IMR-90 (cell line): Measurements from ENCODE around the gene SLC25A3. TPM values are rescaled to one million over a fixed set of nuclear protein-coding genes. Genes with fewer than 3 reads are reported as not detected.

ENCODE experiments used
- ATAC-seq: fragments of 200-7000 bp; cut with Tn5 transposase; 2 replicates; pipeline ENCODE4 v1.9.1; 2020; ENCODE audit warnings: low read depth, mild to moderate bottlenecking, moderate library complexity
- BruUV-seq: library from RNA; stranded (reverse); fragments of 400-500 nt; replicated peaks from 2 replicates; lab custom pipeline; 2021; lab: Mats Ljungman, UMichigan
- CTCF ChIA-PET: fragments of 300-600 bp; formaldehyde crosslinking; extraction: SDS; loops from one replicate; lab custom pipeline; 2021; ENCODE audit warnings: antibody characterized with exemption; lab: Yijun Ruan, JAX
- POLR2A ChIA-PET: fragments of 300-600 bp; sonication (Branson Sonifier 250); formaldehyde crosslinking; loops from one replicate; lab custom pipeline; 2022; ENCODE audit warnings: antibody characterized with exemption; ENCODE audit not compliant: unreplicated experiment; lab: Charles Lee
- DNase-seq: peaks from one replicate; pipeline ENCODE4 v3.0.0; 2013
- H2AFZ ChIP-seq: replicated peaks from 2 replicates; pipeline ENCODE3; 2013; ENCODE audit warnings: low read length, mild to moderate bottlenecking; ENCODE audit not compliant: poor library complexity
- H2AK5ac ChIP-seq: 2 replicates; pipeline ENCODE4 v1.6.1; 2013; ENCODE audit warnings: low read depth, low read length, inconsistent platforms
- H2AK9ac ChIP-seq: replicated peaks from 2 replicates; pipeline ENCODE3; 2013; ENCODE audit warnings: mild to moderate bottlenecking, low read depth, low read length, moderate library complexity; ENCODE audit not compliant: poor library complexity
- H2BK120ac ChIP-seq: 2 replicates; pipeline ENCODE4 v1.6.1; 2013; ENCODE audit warnings: low read depth, low read length, inconsistent platforms
- H2BK15ac ChIP-seq: 3 replicates; pipeline ENCODE4 v1.6.1; 2013; ENCODE audit warnings: low read depth, low read length, inconsistent platforms
- H2BK20ac ChIP-seq: 2 replicates; pipeline ENCODE4 v1.6.1; 2013; ENCODE audit warnings: low read depth, mild to moderate bottlenecking, inconsistent platforms, low read length, moderate library complexity
- H2BK5ac ChIP-seq: 2 replicates; pipeline ENCODE4 v1.6.1; 2013; ENCODE audit warnings: mild to moderate bottlenecking, low read depth, low read length, inconsistent platforms; ENCODE audit not compliant: poor library complexity, severe bottlenecking
- H3K14ac ChIP-seq: replicated peaks from 2 replicates; pipeline ENCODE4 v1.6.1; 2013; ENCODE audit warnings: low read depth, low read length, inconsistent platforms
- H3K18ac ChIP-seq: 2 replicates; pipeline ENCODE4 v1.6.1; 2013; ENCODE audit warnings: low read depth, low read length, control low read depth
- H3K23ac ChIP-seq: 2 replicates; pipeline ENCODE4 v1.6.1; 2013; ENCODE audit warnings: low read depth, low read length, inconsistent platforms
- H3K27ac ChIP-seq: 2 replicates; pipeline ENCODE4 v1.5.1; 2013; ENCODE audit warnings: mild to moderate bottlenecking, control low read depth, low read length; ENCODE audit not compliant: insufficient read depth
- H3K27me3 ChIP-seq: 2 replicates; pipeline ENCODE4 v1.6.1; 2013; ENCODE audit warnings: low read length; ENCODE audit not compliant: control insufficient read depth, insufficient read depth
- H3K36me3 ChIP-seq: 2 replicates; pipeline ENCODE4 v1.6.1; 2013; ENCODE audit warnings: low read length, mixed read lengths; ENCODE audit not compliant: control insufficient read depth, insufficient read depth
- H3K4ac ChIP-seq: 2 replicates; pipeline ENCODE4 v1.6.1; 2013; ENCODE audit warnings: low read depth, low read length, inconsistent platforms
- H3K4me1 ChIP-seq: 2 replicates; pipeline ENCODE4 v1.6.1; 2013; ENCODE audit warnings: low read length, mixed read lengths; ENCODE audit not compliant: control insufficient read depth, insufficient read depth
- H3K4me2 ChIP-seq: 2 replicates; pipeline ENCODE4 v1.6.1; 2013; ENCODE audit warnings: low read depth, mild to moderate bottlenecking, control low read depth, low read length, moderate library complexity
- H3K4me3 ChIP-seq: 2 replicates; pipeline ENCODE4 v1.5.1; 2013; ENCODE audit warnings: low read depth, mild to moderate bottlenecking, control low read depth, low read length, moderate library complexity; ENCODE audit not compliant: insufficient read depth
- H3K56ac ChIP-seq: 2 replicates; pipeline ENCODE4 v1.6.1; 2013; ENCODE audit warnings: low read length, inconsistent platforms; ENCODE audit not compliant: insufficient read depth; ENCODE audit errors: extremely low read depth
- H3K79me1 ChIP-seq, 2 experiments: 2 replicates each; pipeline ENCODE4 v1.6.1; 2013; ENCODE audit warnings: low read length in 2 of 2, inconsistent platforms in 1 of 2, low read depth in 1 of 2
- H3K9ac ChIP-seq: 2 replicates; pipeline ENCODE4 v1.6.1; 2013; ENCODE audit warnings: low read depth, low read length, control low read depth
- H3K9me1 ChIP-seq: 2 replicates; pipeline ENCODE4 v1.6.1; 2013; ENCODE audit warnings: low read length, inconsistent platforms; ENCODE audit not compliant: insufficient read depth
- H3K9me3 ChIP-seq: 2 replicates; pipeline ENCODE4 v1.6.1; 2013; ENCODE audit warnings: low read length; ENCODE audit not compliant: control insufficient read depth, insufficient read depth
- H4K20me1 ChIP-seq: 2 replicates; pipeline ENCODE4 v1.6.1; 2013; ENCODE audit warnings: low read length, inconsistent platforms; ENCODE audit not compliant: insufficient read depth
- H4K5ac ChIP-seq: 2 replicates; pipeline ENCODE4 v1.6.1; 2013; ENCODE audit warnings: mild to moderate bottlenecking, low read depth, low read length, control low read depth
- H4K8ac ChIP-seq, 2 experiments: 2 replicates each; pipeline ENCODE4 v1.6.1; 2013; ENCODE audit warnings: low read depth in 2 of 2, low read length in 2 of 2, control low read depth in 1 of 2, inconsistent platforms in 1 of 2
- H4K91ac ChIP-seq: 2 replicates; pipeline ENCODE4 v1.6.1; 2013; ENCODE audit warnings: low read depth, low read length, inconsistent platforms; ENCODE audit not compliant: insufficient read depth
- BHLHE40 ChIP-seq: fragments of 150-350 bp; IDR thresholded peaks from 2 replicates; pipeline ENCODE4 v1.6.1; 2016; ENCODE audit warnings: mild to moderate bottlenecking, low read depth, low read length
- CEBPB ChIP-seq: IDR thresholded peaks from 2 replicates; pipeline ENCODE4 v1.6.1; 2012; ENCODE audit warnings: low read depth, low read length, improper control_type of control experiment
- CHD1 ChIP-seq: IDR thresholded peaks from 2 replicates; pipeline ENCODE4 v1.6.1; 2012; ENCODE audit warnings: low read depth, low read length, improper control_type of control experiment
- FOS ChIP-seq: fragments of 150-350 bp; IDR thresholded peaks from 2 replicates; pipeline ENCODE4 v1.6.1; 2016; ENCODE audit warnings: low read depth, low read length
- MAFK ChIP-seq: IDR thresholded peaks from 2 replicates; pipeline ENCODE4 v1.6.1; 2012; ENCODE audit warnings: low read depth, low read length, improper control_type of control experiment
- MAZ ChIP-seq: IDR thresholded peaks from 2 replicates; pipeline ENCODE4 v1.6.1; 2012; ENCODE audit warnings: low read depth, mild to moderate bottlenecking, low read length, improper control_type of control experiment, moderate library complexity, borderline replicate concordance
- MXI1 ChIP-seq: IDR thresholded peaks from 2 replicates; pipeline ENCODE4 v1.6.1; 2012; ENCODE audit warnings: low read depth, mild to moderate bottlenecking, low read length, moderate library complexity, borderline replicate concordance
- NFE2L2 ChIP-seq: fragments of 150-350 bp; IDR thresholded peaks from 2 replicates; pipeline ENCODE4 v1.6.1; 2016; ENCODE audit warnings: low read depth, mild to moderate bottlenecking, low read length
- POLR2A ChIP-seq: IDR thresholded peaks from 2 replicates; pipeline ENCODE4 v1.6.1; 2012; ENCODE audit warnings: mild to moderate bottlenecking, low read depth, low read length
- RAD21 ChIP-seq: IDR thresholded peaks from 2 replicates; pipeline ENCODE4 v1.6.1; 2012; ENCODE audit warnings: low read length, improper control_type of control experiment
- RCOR1 ChIP-seq: IDR thresholded peaks from 2 replicates; pipeline ENCODE4 v1.6.1; 2012; ENCODE audit warnings: mild to moderate bottlenecking, low read length, improper control_type of control experiment; ENCODE audit not compliant: insufficient replicate concordance
- RFX5 ChIP-seq: IDR thresholded peaks from 2 replicates; pipeline ENCODE4 v1.8.0; 2012; ENCODE audit warnings: low read depth, mild to moderate bottlenecking, low read length, moderate library complexity
- SMC3 ChIP-seq: fragments of 150-350 bp; IDR thresholded peaks from 2 replicates; pipeline ENCODE4 v1.6.1; 2016; ENCODE audit warnings: low read depth, mild to moderate bottlenecking, antibody characterized with exemption, low read length, moderate library complexity
- WGBS, 2 experiments: methylation state at CpG; one replicate each; pipeline versions ENCODE4 v1.1.5 to v1.1.7; 2013; ENCODE audit warnings: missing lambda C conversion rate in 2 of 2; ENCODE audit not compliant: insufficient read length in 1 of 2; ENCODE audit errors: extremely low coverage in 2 of 2; 5-methylcytosine and 5-hydroxymethylcytosine counted together
- dilution Hi-C: fragments of 300-500 bp; cut with HindIII; formaldehyde crosslinking; loops from one replicate; pipeline ENCODE4 v1.14.3; 2018; ENCODE audit warnings: low sequenced_read_pairs; ENCODE audit not compliant: unreplicated experiment
- in situ Hi-C: fragments of 300-500 bp; cut with MboI; formaldehyde crosslinking; loops from 3 replicates; pipeline ENCODE4 v1.14.3; 2019; ENCODE audit warnings: low sequenced_read_pairs, inconsistent platforms, mixed read lengths
- intact Hi-C: fragments of 100-400 bp; cut with micrococcal nuclease; formaldehyde crosslinking; loops from 2 replicates; pipeline ENCODE4 v1.10.0; 2022
- polyA plus RNA-seq, 3 experiments: library from polyadenylated mRNA; depleted of rRNA; stranded (reverse); fragments of >200 nt; gene quantifications; 2 replicates each; pipeline ENCODE4 v1.2.3, GENCODE V29; 2012; ENCODE audit warnings: low replicate concordance in 1 of 3
- total RNA-seq: library from RNA; depleted of rRNA; stranded (reverse); fragments of >200 nt; gene quantifications from 2 replicates; pipeline ENCODE4 v1.2.3, GENCODE V29; 2012
- TF ChIP-seq, protein P1 (sequence below): fragments of 150-350 bp; IDR thresholded peaks from 2 replicates; pipeline ENCODE4 v1.6.1; 2017; ENCODE audit warnings: mild to moderate bottlenecking, antibody characterized with exemption, low read length, low read depth
- TF ChIP-seq, protein P2 (sequence below): fragments of 150-350 bp; IDR thresholded peaks from 2 replicates; pipeline ENCODE4 v1.6.1; 2016; ENCODE audit warnings: low read depth, mild to moderate bottlenecking, low read length, moderate library complexity, borderline replicate concordance
- TF ChIP-seq, protein P3 (sequence below): conservative IDR thresholded peaks from 2 replicates; pipeline ENCODE4 v1.5.1; 2012; ENCODE audit warnings: mild to moderate bottlenecking, low read depth, low read length, improper control_type of control experiment

The SLC25A3 gene
- total and polyA plus RNA-seq, 2 of the 4 experiments (the other 2 are of a cell fraction) = 657 to 861 TPM

DNA sequence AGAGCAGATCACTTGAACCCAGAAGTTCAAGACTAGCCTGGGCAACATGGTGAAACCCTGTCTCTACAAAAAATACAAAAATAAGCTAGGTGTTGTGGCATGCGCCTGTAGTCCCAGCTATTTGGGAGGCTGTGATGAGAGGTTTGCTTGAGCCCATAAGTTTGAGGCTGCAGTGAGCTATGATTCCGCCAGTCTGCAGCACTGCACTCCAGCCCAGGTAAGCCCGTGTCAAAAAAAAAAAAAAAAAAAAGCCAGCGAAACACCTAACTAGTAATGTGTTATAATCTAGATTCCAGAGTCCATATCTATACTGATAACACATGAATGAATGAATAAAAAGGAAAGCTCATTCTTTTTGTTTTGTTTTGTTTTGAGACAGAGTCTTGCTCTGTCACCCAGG is 18.5 kb upstream of the SLC25A3 start:
- Histone ChIP-seq H3K18ac (no peak overlapping the region), H2BK20ac (no peak overlapping the region), H3K9me1 (no peaks in the 10 kb centered on the region), H4K20me1 (no peaks in the 10 kb centered on the region), H2AK9ac (no peak overlapping the region), H2BK15ac (no peak overlapping the region), H4K8ac (no peak overlapping the region), H2BK5ac (no peak overlapping the region), H3K4me1 (no peaks in the 10 kb centered on the region), H3K27me3 (no peaks in the 10 kb centered on the region), H2AK5ac (no peak overlapping the region), H3K27ac (no peak overlapping the region), H3K56ac (no peak overlapping the region), H3K4me3 (no peak overlapping the region), H3K14ac (no peak overlapping the region), H4K91ac (no peak overlapping the region), H4K5ac (no peak overlapping the region), H2AFZ (no peak overlapping the region), H3K4me2 (no peak overlapping the region), H3K9me3 (no peaks in the 10 kb centered on the region), H3K4ac (no peak overlapping the region), H3K36me3 (no peaks in the 10 kb centered on the region), H3K9ac (no peak overlapping the region), H3K79me1 (no peaks in the 10 kb centered on the region), H3K23ac (no peak overlapping the region), H2BK120ac (no peak overlapping the region)
- BruUV-seq = no TSS peak
- in situ Hi-C loops (no loop called here), dilution Hi-C loops (no loop called here), intact Hi-C loops (no loop called here)
- DNase-seq (no peak), ATAC-seq (no peak)
- ChIA-PET CTCF (interaction anchor here (1.4 kb wide), 1 partner anchor 8 kb away, joined by 7 read pairs; no protein-coding TSS in a partner anchor), POLR2A (no interaction called here)
- no CpG with 5 or more reads among the region's 4 CpGs for WGBS, 2 experiments
- TF ChIP-seq MAZ (no peak), CHD1 (no peak), RCOR1 (no peak), NFE2L2 (no peak), CEBPB (no peak), FOS (no peak), RAD21 (no peak), MXI1 (no peak), SMC3 (no peak), MAFK (no peak), POLR2A (no peak), BHLHE40 (no peak), RFX5 (no peak)
- TF ChIP-seq, protein P1, sequence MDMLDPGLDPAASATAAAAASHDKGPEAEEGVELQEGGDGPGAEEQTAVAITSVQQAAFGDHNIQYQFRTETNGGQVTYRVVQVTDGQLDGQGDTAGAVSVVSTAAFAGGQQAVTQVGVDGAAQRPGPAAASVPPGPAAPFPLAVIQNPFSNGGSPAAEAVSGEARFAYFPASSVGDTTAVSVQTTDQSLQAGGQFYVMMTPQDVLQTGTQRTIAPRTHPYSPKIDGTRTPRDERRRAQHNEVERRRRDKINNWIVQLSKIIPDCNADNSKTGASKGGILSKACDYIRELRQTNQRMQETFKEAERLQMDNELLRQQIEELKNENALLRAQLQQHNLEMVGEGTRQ = no peak
- TF ChIP-seq, protein P2, sequence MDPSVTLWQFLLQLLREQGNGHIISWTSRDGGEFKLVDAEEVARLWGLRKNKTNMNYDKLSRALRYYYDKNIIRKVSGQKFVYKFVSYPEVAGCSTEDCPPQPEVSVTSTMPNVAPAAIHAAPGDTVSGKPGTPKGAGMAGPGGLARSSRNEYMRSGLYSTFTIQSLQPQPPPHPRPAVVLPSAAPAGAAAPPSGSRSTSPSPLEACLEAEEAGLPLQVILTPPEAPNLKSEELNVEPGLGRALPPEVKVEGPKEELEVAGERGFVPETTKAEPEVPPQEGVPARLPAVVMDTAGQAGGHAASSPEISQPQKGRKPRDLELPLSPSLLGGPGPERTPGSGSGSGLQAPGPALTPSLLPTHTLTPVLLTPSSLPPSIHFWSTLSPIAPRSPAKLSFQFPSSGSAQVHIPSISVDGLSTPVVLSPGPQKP = no peak
- TF ChIP-seq, protein P3, sequence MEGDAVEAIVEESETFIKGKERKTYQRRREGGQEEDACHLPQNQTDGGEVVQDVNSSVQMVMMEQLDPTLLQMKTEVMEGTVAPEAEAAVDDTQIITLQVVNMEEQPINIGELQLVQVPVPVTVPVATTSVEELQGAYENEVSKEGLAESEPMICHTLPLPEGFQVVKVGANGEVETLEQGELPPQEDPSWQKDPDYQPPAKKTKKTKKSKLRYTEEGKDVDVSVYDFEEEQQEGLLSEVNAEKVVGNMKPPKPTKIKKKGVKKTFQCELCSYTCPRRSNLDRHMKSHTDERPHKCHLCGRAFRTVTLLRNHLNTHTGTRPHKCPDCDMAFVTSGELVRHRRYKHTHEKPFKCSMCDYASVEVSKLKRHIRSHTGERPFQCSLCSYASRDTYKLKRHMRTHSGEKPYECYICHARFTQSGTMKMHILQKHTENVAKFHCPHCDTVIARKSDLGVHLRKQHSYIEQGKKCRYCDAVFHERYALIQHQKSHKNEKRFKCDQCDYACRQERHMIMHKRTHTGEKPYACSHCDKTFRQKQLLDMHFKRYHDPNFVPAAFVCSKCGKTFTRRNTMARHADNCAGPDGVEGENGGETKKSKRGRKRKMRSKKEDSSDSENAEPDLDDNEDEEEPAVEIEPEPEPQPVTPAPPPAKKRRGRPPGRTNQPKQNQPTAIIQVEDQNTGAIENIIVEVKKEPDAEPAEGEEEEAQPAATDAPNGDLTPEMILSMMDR = no peak
